SK-N-DZ (cell line): Measurements from ENCODE around the gene IP6K3.

Experiments
- DNase-seq: peaks from one replicate; pipeline ENCODE4 v3.0.0-alpha.2; 2015; ENCODE audit warnings: low spot score

The IP6K3 gene

DNA sequence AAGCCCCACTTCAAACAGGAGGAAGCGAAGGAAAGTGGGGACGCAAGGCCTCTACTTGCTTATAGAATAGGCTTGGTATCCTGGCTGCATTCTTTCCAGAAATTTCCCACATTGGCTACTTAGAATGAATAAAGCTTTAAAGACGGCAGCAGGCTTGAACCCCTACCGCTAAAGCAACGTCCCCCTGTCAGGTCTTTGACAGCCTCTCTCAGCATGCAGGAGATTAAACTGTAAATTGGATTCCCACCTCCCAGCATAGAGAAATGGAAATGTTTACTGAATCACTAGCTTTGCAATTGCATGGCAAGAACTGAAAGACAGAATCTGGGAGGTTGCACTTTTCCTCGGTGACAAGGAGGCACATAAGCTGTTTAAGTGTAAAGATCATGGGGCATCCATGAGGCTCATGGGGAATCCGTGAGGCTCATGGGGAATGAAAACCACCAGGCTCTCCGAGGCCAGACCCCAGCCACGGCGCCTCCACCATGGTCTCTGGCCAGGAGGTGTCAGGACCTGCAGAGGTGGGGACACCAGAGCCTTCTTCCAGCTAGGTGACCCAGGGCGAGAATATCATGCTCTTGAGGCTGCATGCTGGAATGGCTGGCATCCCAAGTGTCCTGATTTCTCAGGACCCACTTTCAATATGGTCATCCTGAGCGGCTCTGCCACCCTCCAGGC is 31.9 kb upstream of the IP6K3 start:
- DNase-seq, result no peak

DNA sequence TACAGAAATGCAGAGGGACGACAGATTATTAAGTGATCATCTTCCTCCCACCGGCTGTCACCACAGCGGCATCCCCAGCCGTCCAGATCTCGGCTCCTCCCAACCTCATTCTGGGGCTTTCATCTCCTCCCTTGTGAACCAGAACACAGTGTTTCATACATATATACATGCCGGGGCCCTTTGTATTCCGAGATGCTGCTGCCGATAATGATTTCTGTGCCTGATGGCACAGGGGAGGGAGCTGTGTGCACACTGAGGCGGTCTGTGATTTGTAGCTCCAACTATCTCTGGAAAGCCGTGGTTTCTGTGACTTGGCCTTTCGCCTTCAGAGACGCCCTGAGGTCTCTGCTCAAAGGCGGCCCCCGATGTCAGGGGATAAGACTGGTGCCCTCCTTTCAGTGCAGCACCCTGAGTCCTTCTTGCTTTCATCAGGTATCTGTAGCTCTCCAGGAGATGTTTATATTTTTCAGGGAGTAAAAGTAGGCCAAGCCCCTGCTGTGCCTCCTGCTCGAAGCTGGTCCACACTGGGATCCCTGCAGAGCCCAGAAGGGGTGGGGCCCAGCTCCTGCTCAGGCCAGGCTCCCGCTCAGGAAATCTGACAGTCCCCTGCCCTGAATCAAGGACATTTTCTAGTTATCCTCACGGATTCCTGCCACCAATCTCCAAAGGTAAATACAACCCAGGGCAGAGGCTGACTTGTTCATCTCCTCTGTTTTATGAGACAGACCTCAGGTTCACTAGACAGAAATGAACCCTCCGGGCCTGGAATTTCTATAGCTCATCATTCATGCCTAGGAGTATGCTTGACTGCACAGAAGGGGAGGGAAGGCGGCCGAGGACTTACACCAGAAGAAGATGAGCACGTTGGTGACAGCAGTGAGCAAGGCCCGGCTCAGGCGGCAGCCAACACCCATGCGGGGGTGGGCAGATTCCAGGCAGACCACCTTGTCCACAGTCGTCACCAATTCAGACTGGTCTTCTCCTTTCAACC is 31.0 kb upstream of the IP6K3 start:
- no peak for DNase-seq

DNA sequence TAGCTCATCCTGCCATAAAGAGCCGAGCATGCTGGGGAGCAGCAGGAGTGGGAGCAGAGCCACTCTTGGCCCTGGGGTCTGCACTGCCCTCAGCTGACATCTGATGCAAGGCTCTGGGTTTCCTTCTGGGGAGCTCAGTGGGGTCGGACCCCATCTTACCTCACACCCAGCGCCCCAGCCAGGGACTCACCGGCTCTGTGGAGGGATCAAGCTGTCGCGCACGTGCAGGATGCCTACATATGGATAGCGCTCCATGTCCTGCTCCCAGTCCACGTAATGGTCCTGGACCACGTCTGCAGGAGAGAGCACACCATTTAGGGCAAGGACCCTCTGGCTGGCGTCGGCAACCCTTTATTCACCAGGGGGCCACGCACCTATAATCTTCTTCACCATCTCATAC is 30.1 kb upstream of the IP6K3 start:
- DNase-seq, result no peak

DNA sequence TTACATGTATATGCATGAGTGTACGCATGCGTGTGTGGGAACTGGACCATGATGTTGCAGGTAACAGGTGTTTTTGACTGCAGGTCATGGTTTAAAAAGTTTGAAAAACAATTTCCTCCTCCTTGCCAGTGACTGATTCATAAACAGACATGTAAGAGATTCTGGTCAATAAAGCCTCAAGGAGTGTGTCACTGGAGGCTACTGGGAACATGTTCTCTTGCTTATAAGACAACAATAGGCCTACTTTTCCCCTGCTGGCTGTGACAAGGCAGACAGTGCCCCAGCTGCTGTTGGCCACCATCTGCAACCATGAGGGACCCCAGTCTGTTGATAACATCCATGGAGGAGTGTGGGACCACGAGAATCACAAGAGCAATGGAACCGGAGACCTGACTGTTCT is 29.5 kb upstream of the IP6K3 start:
- no peak for DNase-seq

DNA sequence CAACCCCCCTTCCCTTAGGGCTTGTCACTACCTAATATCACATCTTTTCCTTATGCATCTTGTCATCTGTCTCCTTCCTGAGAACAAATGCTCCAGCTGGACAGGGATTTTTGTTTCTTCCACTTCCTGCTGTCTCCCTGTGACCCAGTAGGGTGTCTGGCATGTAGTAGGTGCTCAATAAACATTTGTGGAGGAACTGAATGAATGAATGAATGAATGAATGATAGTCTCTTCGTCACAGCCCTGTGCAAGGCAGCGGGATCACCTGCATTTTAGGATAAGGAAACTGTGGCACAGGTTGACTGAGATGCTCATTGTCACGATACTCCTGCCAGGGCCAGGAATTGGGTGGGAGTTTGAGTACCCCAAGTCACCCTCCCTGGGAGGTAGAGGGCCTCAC is 28.1 kb upstream of the IP6K3 start:
- no peak for DNase-seq

DNA sequence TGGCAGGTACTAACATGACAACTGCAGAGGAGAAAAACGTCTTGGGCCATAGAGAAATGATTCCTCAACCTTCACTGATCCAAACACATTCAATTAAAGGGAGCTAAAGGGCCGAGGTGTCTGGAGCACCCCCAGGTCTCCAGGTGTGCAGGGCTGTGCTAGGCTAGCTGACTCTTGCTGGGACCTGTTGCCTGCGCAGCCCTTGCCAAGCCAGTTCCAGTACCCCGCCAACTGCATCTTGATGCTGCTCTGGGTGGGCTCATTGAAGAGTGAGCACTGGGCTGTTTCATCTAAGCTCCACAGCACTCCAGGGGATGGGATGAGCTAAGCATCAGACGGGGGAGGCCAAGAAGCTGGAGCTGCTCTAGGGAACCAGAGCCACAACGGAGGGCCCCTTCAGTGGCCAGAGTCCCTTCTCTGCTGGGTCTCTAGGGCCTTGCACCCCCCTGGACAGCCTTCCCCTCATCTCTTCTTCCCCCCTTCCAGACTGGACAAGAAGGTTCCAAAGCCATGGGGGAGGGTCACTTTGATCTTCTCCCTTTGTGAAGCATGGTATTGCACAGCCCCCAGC is 26.3 kb upstream of the IP6K3 start:
- DNase-seq, result no peak

DNA sequence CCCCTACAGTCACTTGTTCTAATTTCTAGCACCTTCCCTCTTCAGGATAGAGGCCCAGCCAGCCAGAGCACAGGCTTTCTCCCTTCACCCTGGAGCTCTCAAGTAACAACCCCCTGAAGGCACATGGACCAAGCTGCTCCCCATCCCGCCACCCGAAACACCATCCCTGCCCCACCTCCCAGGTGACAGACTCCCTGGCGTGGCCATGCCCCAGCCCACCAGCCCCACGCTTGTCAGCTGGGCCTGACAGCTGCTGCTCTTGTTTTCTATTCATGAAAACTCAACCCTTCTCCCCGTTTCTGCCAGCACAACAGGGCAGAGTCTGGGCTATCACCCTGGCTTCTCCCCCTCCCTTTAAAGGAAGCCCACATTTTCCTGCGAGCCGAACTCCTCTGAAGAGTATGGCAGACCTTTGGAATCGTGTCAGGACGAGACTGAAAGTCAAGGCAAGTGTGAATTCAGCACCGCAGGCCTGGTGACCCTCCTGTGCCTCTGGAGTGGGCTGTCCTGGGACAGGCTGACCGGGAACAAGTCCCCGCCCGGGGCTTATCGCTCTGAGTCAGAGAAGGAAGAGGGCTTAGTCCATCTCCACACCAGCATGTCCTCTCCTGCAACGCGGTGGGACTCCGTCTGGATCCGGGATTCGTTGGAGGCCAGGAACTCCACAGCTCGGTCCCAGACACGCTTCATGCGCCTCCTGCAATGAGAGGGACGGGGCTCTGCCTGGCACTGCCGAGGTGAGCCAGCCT is 25.6 kb upstream of the IP6K3 start:
- DNase-seq, result no peak

DNA sequence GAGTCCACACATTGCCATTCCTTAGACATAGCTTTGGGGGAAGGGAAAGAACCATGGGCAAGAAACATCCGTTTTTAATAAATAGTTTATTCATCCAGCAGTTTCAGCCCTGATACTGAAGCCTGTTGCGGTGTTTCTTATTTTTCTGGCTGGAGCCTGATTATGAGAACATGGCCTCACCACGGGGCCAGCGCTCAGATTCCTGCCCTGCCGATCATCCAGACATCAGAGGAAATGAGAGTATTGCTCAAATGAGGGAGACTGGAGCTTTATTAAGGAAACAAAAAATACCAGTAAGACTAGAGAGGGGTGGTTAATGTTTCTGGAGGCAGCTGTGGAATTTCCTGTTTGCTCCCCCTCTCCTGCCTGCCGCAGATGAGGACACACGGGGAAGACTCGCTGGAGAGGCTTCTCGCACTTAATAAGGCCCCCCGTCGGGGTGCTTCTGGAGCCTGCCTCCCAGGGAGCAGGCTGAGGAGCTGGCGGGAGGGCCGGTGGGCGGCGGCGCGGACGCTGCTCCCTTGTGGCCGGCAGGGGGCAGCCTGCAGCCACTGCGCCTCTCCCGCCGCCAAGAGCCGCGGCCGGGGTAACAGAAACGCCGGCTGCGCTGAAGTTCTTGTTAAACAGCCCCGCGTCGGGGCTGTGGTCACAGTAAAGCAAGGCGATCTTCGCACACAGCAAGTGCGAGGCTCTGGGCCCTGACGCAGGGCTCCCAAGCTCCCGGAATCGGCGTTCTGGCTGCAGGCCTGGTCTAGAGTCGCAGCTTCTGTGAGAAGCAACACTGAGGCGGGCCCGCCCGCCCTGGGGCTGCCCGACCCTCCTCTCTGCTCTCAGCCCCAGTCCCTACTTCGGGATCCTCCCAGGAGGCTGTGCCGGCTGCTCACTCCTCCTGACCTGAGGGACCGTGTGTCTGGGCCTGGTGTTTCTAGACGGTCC is 24.7 kb upstream of the IP6K3 start:
- peak; percentile 73 for DNase-seq

DNA sequence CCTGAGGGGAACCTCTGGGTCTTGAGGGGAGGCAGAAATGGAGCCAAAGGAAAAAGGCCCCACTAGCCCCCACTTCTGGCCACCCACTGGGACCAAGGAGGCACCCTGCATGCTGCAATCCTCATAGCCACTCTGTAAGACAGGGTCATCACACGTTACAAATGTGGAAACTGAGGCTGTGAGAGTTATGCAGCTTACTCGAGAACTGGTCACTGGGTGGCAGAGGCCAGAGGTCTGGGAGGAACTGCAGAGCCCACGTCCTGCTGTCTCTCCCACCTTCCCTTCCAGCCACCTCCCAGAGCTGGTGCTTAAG is 24.1 kb upstream of the IP6K3 start:
- DNase-seq, result no peak

DNA sequence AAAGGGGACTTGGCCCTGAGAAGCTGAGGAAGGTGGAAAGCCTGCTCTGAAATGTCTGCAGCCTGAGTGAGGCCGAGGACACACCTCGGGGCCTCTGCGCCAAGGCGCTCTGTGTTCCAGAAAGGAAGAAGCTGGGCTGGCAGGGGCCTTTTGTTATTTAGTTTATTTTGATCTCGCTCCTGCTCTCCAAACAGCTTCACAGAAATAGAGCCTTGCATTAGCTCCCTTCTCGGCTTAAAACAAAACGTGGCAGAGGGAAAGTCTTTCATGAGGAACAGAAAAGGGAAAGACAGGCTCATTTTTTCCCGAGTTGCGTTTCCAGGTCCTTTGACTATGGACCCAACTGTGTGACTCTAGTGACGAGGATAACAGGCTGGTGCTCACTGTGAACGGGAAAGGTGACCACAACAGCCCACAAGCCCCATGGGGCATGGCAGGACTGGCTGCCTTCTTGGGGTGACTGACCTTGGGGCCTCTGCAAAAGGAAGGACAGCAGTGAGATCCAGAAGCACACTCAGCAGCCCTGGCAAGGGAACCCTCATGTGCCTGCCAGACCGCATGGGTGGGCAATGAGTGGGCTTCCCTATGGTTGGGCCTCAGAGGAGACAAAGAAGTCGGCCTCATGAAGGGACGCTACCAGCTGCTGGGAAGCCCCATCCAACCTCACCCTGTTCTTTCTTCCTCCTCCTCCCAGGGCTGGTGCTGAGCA is 23.6 kb upstream of the IP6K3 start:
- no peak for DNase-seq

DNA sequence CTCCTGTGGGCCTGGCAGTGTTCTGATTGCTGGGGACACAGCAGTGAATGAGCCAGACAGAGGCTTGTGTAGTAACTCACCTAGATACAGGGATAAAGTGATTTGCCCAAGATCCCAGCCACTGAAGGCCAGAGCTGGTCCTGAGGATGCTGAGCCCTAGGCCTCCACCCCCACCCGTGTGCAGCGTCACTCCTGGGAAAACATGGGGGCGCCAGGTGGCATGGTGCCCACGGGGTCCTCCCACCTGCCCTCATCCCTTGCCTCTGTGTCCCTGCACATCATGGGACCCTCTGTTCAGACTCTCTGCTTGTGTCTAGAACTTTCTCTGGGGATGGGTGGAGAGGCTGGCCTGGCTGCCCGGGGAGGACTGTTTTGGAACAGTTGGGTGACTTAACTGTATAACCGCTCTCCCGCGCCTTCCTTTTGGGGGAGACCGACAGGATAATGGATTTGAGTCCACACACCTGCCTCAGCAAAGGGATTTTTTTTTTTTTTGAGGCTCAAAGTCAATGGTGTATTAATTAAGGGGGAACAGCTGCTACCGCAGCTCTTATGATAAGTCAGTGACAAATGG is 22.6 kb upstream of the IP6K3 start:
- no peak for DNase-seq

DNA sequence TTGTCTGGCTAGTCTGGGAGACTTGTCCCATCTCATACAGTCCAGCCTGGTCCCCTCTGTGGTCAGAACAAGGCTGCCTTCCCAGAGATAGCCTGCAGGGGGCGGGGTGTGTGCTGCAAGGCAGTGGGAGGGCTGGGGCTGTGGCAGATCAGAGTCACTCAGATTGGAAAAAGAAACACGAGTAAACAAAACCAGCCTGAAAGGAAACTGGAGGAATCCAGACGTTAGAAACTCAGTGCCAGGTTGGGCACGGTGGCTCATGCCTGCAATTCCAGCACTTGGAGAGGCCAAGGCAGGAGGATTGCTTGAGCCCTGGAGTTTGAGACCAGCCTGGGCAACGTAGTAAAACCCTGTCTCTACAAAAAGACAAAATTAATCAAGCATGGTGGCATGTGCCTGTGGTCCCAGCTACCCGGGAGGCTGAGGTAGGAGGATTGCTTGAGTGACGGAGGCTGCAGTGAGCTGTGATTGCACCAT is 22.0 kb upstream of the IP6K3 start:
- peak; percentile 70 for DNase-seq

DNA sequence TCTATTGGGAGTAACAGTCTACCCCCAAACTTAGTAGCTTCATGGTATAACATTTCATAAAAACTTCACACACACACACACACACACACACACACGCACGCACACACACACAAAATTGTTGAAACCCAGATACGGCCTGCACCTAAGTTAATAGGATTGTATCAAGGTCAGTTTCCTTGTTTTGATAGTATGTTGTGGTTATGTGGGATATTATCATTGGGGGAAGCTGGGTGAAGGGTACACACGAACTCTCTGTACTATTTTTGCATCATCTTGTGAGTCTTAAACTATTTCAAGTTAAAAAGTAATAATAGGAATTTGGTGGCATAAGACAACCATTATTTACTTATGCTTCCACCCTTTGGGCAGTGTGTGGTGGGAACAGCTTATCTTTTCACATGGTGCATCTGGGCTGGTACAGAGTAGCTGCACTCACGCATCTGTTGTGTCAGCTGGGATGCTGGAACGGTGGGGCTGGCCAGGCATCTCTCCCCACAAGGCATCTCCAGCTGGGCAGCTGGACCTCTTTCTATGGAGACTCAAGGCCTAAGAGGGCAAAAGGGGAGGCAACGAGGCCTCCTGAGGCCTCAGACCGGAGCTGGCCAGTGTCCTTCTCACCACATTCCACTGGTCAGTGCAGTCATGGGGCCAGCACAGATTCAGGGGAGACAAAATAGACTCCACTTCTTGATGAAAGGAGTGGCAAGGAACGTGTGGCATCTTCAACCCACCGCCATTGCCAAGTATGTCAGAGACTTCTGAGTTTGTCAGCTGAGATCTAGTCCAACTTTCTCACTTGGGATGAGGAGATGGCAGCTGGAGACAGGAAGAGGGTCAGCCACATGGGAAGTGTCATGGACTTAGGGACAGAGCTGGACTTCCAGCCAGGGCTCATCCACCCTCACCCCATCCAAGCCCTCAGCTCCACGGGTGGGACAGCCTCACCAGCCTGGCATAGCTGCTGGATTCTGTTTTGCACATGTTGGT is 20.5 kb upstream of the IP6K3 start:
- no peak for DNase-seq

DNA sequence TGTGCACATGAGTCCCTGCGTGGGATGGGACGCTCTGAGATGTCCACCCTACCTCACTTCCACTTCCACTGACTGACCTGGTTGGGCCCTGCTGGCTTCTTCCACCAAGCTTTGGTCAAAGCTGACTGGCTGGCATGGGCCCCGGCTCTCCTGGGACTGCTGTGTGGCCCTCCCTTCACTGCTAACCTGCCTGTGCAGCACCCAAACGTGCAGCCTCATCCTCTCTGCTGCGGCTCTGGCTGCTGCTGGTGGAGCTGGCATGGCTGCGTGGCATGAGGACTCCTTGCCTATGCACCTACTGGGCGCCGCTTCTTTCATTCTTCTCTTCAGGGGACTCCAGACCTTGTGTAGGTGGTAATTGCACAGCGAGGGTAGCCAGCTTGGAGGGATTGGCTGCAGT is 18.7 kb upstream of the IP6K3 start:
- no peak for DNase-seq

DNA sequence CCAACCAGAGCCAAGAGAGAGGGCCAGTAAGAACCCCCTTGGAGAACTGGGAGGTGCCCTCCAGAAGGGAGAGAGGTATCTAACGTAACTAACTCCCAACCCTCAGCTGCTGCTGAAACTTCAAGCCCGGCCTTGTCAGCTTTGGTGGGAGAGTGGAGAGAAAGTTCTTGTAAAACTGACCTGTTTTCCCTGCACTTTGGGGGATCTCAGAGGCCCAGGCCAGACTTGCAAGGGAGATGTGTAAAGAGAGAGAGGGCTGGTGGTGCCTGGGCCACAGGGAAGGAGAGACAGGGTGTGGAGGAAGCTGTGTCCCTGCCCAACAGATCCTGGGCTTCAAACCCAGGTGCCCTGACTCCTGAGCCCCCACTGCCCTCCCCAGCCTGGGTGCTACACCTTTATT is 17.3 kb upstream of the IP6K3 start:
- no peak for DNase-seq

DNA sequence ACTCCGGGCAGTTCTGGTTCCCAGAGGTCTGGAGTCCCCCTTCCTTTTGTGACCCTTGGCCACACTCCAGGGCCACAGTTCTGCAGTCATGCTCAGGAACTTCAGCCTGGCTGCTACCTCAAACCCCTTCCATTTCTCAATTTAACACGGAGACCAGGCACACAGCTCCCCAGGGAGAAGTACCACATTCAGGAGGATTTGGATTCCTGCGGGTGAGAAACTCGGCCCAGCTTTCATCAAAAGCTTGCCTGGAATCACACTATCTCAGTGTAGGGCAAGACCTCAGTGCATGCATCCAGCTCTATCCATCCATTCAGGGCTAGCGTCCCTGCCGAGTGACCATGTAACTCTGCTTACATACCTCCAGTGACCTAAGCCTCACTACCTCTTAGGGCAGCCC is 16.8 kb upstream of the IP6K3 start:
- DNase-seq, result no peak

DNA sequence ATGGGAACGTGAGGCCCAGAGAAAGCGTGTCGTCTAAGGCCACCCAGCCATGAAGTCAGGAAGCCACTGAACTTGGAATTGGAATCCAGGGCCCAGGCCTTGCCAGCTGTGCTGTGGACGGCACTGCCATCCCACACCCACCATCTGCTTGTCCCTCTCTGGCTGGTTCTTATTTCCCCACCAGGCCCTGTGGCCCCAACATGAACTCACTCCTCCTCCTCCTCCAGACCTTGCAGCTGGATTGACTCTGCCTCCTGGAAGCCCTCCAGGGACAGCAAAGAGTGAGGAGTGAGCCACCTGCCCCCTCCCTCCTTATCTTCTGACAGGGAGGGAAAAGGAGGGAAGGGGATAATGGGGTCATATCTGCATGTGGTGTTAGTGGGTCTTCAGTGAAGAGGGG is 16.0 kb upstream of the IP6K3 start:
- no peak for DNase-seq

DNA sequence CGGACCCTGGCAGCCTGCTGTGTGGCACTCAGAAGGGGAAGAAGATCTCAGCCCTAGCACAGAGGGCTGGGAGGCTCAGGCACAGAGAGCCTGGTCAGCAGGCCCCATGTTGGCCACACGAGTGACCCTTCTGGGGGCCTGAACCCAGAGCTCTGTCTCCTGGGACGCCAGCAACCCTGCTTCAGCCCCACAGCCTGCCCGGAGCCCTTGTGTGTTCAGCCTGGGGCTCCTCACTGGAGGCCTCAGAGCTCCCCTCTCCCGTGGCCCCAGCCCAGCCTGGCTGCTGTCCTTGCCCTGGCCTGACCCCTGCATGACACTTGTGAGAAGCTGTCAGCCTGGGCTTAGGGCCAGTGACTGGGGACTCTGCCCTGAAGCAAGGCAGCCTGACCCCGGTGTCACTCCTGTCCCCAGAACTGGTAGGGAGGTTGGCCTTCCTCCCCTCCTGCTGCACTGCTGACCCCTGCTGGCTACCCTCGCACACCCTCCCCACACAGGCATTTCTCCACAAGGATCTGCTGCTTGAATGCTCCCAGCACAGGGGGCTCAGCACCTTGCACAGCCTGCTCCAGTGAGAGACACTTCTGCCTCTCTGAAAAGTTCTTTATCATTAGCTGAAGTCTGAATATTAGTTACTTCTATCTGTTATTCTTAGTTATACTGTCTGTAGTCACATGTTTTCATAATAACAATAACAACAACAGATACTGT is 15.4 kb upstream of the IP6K3 start:
- peak; percentile 56 for DNase-seq
